Neural progenitor cell (in vitro differentiated cells): Measurements from ENCODE around the gene TEX26. TPM values are rescaled to one million over a fixed set of nuclear protein-coding genes. Genes with fewer than 3 reads are reported as not detected.

ENCODE experiments used
- DNase-seq: peaks from one replicate; pipeline ENCODE4 v3.0.0-alpha.2; 2016; ENCODE audit warnings: low spot score
- H2AFZ ChIP-seq: fragments of 200-600 bp; sonication (generic); replicated peaks from 2 replicates; pipeline ENCODE4 v1.6.1; 2016; ENCODE audit warnings: antibody characterized with exemption
- H3F3A ChIP-seq: fragments of 200-600 bp; sonication (generic); 2 replicates; pipeline ENCODE4 v1.6.1; 2016; ENCODE audit warnings: antibody characterized with exemption, low read depth
- H3K27ac ChIP-seq: fragments of 200-600 bp; sonication (generic); 2 replicates; pipeline ENCODE4 v1.5.1; 2016; ENCODE audit warnings: mild to moderate bottlenecking
- H3K27me3 ChIP-seq: fragments of 200-600 bp; sonication (generic); 2 replicates; pipeline ENCODE4 v1.6.1; 2016; ENCODE audit warnings: mild to moderate bottlenecking, moderate library complexity
- H3K36me3 ChIP-seq: fragments of 200-600 bp; sonication (generic); 2 replicates; pipeline ENCODE4 v1.5.1; 2016
- H3K4me1 ChIP-seq: fragments of 200-600 bp; sonication (generic); 2 replicates; pipeline ENCODE4 v1.6.1; 2016; ENCODE audit warnings: mixed run types
- H3K4me2 ChIP-seq: fragments of 200-600 bp; sonication (generic); 2 replicates; pipeline ENCODE4 v1.6.1; 2016
- H3K4me3 ChIP-seq: fragments of 200-600 bp; sonication (generic); 2 replicates; pipeline ENCODE4 v1.5.1; 2016
- H3K79me2 ChIP-seq: fragments of 200-600 bp; sonication (generic); 2 replicates; pipeline ENCODE4 v1.6.1; 2016; ENCODE audit warnings: low read depth
- H3K9ac ChIP-seq: fragments of 200-600 bp; sonication (generic); 2 replicates; pipeline ENCODE4 v1.6.1; 2016
- H3K9me3 ChIP-seq: fragments of 200-600 bp; sonication (generic); 2 replicates; pipeline ENCODE4 v1.5.1; 2016; ENCODE audit warnings: low read depth
- H4K20me1 ChIP-seq: fragments of 200-600 bp; sonication (generic); 2 replicates; pipeline ENCODE4 v1.6.1; 2016; ENCODE audit warnings: low read depth
- H3K27ac Mint-ChIP-seq: 3 replicates; pipeline ENCODE4 v1.8.0; 2021; ENCODE audit warnings: mixed read lengths
- H3K27me3 Mint-ChIP-seq: 2 replicates; pipeline ENCODE4 v1.8.0; 2022; ENCODE audit warnings: low read depth, mild to moderate bottlenecking, inconsistent platforms, moderate library complexity, mixed read lengths; ENCODE audit not compliant: insufficient read depth
- H3K36me3 Mint-ChIP-seq: 3 replicates; pipeline ENCODE4 v1.8.0; 2021; ENCODE audit warnings: mixed read lengths
- H3K4me1 Mint-ChIP-seq: 3 replicates; pipeline ENCODE4 v1.8.0; 2021; ENCODE audit warnings: mixed read lengths
- H3K4me3 Mint-ChIP-seq: 3 replicates; pipeline ENCODE4 v1.8.0; 2021; ENCODE audit warnings: mild to moderate bottlenecking, moderate library complexity, mixed read lengths
- H3K9me3 Mint-ChIP-seq: 3 replicates; pipeline ENCODE4 v1.8.0; 2020; ENCODE audit warnings: mixed read lengths
- CTCF ChIP-seq: fragments of 200-600 bp; sonication (generic); IDR thresholded peaks from 2 replicates; pipeline ENCODE4 v1.5.1; 2017; ENCODE audit warnings: antibody characterized with exemption, mild to moderate bottlenecking
- EZH2 ChIP-seq: fragments of 200-600 bp; sonication (generic); IDR thresholded peaks from 2 replicates; pipeline ENCODE4 v1.6.1; 2017; ENCODE audit warnings: antibody characterized with exemption, mild to moderate bottlenecking, moderate library complexity
- EZH2phosphoT487 ChIP-seq: fragments of 200-600 bp; sonication (generic); IDR thresholded peaks from 2 replicates; pipeline ENCODE4 v1.6.1; 2017; ENCODE audit warnings: antibody characterized with exemption
- total RNA-seq: library from RNA; depleted of rRNA; stranded (reverse); fragments of >200 nt; gene quantifications from 2 replicates; pipeline ENCODE4 v1.2.3, GENCODE V29; 2015; ENCODE audit warnings: low replicate concordance

The TEX26 gene
- total RNA-seq, 1 donor from 2014 or later: not detected

- peaks cover 4% of the 10 kb centered on the region for H3K4me1 ChIP-seq
- no peak for DNase-seq
- TF ChIP-seq EZH2: no peak
- TF ChIP-seq EZH2phosphoT487: no peak
- no peak for TF ChIP-seq CTCF
- Mint-ChIP-seq H3K36me3 (no peaks in the 10 kb centered on the region), H3K4me3 (no peak overlapping the region), H3K27ac (no peak overlapping the region), H3K27me3 (peaks cover 2% of the 10 kb centered on the region), H3K9me3 (no peaks in the 10 kb centered on the region), H3K4me1 (peaks cover 27% of the 10 kb centered on the region)
- H3K36me3 ChIP-seq: no peaks in the 10 kb centered on the region
- H4K20me1 ChIP-seq: no peaks in the 10 kb centered on the region
- no peaks in the 10 kb centered on the region for H3K9me3 ChIP-seq
- no peaks in the 10 kb centered on the region for H3F3A ChIP-seq
- H3K79me2 ChIP-seq: no peaks in the 10 kb centered on the region
- no peak overlapping the region for H3K4me2 ChIP-seq
- no peak overlapping the region for H3K9ac ChIP-seq
- no peaks in the 10 kb centered on the region for H3K27me3 ChIP-seq
- H3K27ac ChIP-seq: no peak overlapping the region
- H3K4me3 ChIP-seq: no peak overlapping the region
- H2AFZ ChIP-seq: no peak overlapping the region
Measured at GRCh38 chr13:31000889-31001288, 68.4 kb downstream of the TEX26 start.

GRCh38 chr13:31001647-31002046 is 69.2 kb downstream of the TEX26 start:
- TF ChIP-seq EZH2 (no peak), EZH2phosphoT487 (no peak), CTCF (no peak)
- peaks cover 4% of the 10 kb centered on the region for H3K4me1 ChIP-seq
- no peak overlapping the region for H3K4me3 ChIP-seq
- H3F3A ChIP-seq: no peaks in the 10 kb centered on the region
- Mint-ChIP-seq H3K36me3 (no peaks in the 10 kb centered on the region), H3K4me1 (peaks cover 27% of the 10 kb centered on the region), H3K27me3 (peaks cover 2% of the 10 kb centered on the region), H3K27ac (no peak overlapping the region), H3K9me3 (no peaks in the 10 kb centered on the region), H3K4me3 (no peak overlapping the region)
- H3K27ac ChIP-seq: no peak overlapping the region
- H3K9ac ChIP-seq: no peak overlapping the region
- DNase-seq: no peak
- no peaks in the 10 kb centered on the region for H3K79me2 ChIP-seq
- no peaks in the 10 kb centered on the region for H3K9me3 ChIP-seq
- no peak overlapping the region for H2AFZ ChIP-seq
- no peaks in the 10 kb centered on the region for H3K36me3 ChIP-seq
- H3K27me3 ChIP-seq: no peaks in the 10 kb centered on the region
- H4K20me1 ChIP-seq: no peaks in the 10 kb centered on the region
- no peak overlapping the region for H3K4me2 ChIP-seq

- Mint-ChIP-seq H3K36me3 (no peaks in the 10 kb centered on the region), H3K4me3 (no peak overlapping the region), H3K27me3 (peaks cover 4% of the 10 kb centered on the region), H3K9me3 (no peaks in the 10 kb centered on the region), H3K27ac (no peak overlapping the region), H3K4me1 (peaks cover 33% of the 10 kb centered on the region)
- TF ChIP-seq EZH2phosphoT487 (no peak), CTCF (no peak), EZH2 (no peak)
- H4K20me1 ChIP-seq: no peaks in the 10 kb centered on the region
- no peak overlapping the region for H3K27ac ChIP-seq
- H3K9me3 ChIP-seq: no peaks in the 10 kb centered on the region
- H3K36me3 ChIP-seq: no peaks in the 10 kb centered on the region
- no peak overlapping the region for H3K4me3 ChIP-seq
- no peak for DNase-seq
- H3F3A ChIP-seq: no peaks in the 10 kb centered on the region
- no peak overlapping the region for H3K9ac ChIP-seq
- H3K27me3 ChIP-seq: no peaks in the 10 kb centered on the region
- H3K4me2 ChIP-seq: no peak overlapping the region
- H3K79me2 ChIP-seq: no peaks in the 10 kb centered on the region
- H3K4me1 ChIP-seq: peaks cover 4% of the 10 kb centered on the region
- H2AFZ ChIP-seq: no peak overlapping the region
Measured at GRCh38 chr13:31005066-31005465, 72.6 kb downstream of the TEX26 start.
